ENCODE data around the gene PIK3R2. TPM values are rescaled to one million over a fixed set of nuclear protein-coding genes. Genes with fewer than 3 reads are reported as not detected.

PIK3R2 gene
- polyA plus RNA-seq, 6 donors from 2014 or later, result 1.2 to 5.7 (median 2.3) TPM

DNA sequence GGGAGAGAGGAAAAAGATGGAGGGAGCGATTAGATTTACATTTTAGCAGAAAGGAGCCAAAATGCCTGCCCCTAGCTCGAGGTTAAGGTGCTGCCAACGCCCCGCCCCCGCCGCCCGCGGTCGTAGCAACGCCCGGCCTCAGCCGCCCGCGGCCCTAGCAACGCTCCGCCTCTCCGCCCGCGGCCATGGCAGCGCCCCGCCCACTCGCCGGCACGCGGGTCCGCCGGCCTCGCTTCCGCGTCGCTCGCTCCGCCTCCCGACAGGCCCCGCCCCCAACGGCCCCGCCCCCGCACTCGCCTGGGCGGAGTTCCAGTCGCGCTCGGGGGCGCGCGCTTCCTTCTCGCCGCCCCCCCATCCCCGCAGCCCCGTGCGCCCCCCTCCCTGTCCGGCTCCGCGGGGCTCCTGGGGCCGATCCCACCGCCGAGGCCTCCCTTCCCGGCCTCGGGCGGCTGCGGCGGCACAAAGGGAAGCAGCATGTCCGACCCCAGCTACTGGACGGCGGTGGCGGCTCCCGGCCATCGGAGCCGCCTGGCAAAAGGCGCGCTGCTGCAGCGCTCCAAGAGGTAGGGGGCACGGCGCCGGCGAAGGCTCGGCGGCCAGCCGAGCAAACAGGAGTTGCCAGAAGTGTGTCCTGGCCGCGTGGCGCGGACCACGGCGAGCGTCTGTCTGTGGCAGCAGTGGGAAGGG lies 35.1 kb upstream of the PIK3R2 start:
- DNase-seq, result peak; percentile 96
- peak; percentile 90 to 92 for ATAC-seq (ENCODE audit: low read depth in 2 of 2)
- Mint-ChIP-seq H3K27me3 (no peaks in the 10 kb centered on the region), H3K27ac (peak overlapping the region in 5 of 6 donors; percentile 58 to 94 (median 75)), H3K9me3 (no peaks in the 10 kb centered on the region), H3K36me3 (peaks cover 0 to 14% of the 10 kb centered on the region in 2 donors), H3K4me1 (peaks cover 35 to 54% (median 49%) of the 10 kb centered on the region in 3 donors), H3K4me3 (peak overlapping the region; percentile 77 to 94 (median 89))

DNA sequence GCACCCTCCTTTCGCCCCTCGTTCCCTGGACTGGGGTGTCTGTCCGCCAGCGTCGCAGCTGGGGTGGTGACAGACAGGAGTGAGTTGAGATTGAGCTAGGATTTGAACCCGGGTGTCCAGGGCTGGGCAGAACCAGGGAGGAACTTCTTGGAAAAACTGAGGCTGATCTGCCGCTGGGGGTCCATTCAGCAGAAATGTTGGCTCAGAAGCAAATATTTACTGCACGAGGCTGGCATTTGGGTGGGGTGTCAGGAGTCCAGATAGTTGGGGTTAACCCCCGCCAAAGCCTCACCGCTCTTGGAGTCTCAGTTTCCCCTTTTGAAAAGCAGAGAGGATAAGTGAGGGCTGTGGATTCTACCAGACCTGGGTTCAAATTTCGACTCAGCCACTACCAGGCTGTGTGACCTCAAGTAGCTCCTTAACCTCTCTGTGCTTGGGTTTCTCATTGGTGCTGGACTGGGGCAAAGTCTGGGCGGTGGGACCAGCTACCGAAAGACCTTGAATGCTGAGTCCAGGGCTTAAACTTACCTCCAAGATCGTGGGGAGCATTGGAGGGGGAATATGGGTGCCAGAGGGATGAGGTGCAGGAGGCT lies 34.4 kb upstream of the PIK3R2 start:
- DNase-seq (no peak), ATAC-seq (ENCODE audit: low read depth in 2 of 2) (no peak)
- Mint-ChIP-seq H3K9me3 (no peaks in the 10 kb centered on the region), H3K27me3 (no peaks in the 10 kb centered on the region), H3K27ac (peak overlapping the region; percentile 53 to 94 (median 87)), H3K36me3 (peaks cover 0 to 14% of the 10 kb centered on the region in 2 donors), H3K4me1 (peaks cover 31 to 52% (median 45%) of the 10 kb centered on the region in 3 donors), H3K4me3 (peak overlapping the region; percentile 56 to 94 (median 89))

DNA sequence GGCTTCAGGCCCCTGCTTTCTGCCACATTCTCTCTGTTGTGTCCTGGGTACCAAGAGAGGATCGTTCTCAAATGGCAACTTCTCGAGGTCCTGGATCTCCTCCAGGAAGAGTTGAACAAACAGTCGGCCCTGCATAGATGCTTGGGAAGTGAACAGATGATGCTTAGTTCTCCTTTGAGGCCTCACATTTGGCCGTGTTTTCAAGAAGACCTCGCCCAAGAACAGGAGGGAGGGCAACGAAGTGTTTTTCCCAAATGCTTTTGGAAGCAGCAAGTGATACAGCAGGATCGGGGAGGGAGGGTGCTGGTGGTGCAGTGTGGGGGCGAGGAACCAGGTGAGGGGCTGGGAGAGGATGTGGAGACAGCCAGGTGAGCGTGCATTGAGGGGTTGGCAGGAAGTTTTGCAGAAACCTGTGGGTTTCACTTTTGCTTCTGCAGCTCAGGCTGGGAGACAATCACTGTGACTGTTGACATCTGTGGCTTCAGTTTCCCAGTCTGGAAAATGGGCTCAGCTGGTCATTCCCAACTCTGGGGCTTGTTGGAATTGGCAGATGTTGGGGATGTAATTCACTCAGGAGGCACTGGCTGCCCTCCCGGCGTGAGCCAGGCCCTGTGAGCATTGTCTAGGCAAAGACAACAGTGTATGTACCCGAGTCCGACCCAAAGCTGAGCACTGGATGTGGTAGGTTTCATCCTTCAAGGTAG lies 33.8 kb upstream of the PIK3R2 start:
- H3K27ac Mint-ChIP-seq, result peak overlapping the region; percentile 0 to 94 (median 87)
- ATAC-seq (ENCODE audit: low read depth in 2 of 2) (peak; percentile 14 to 37), DNase-seq (peak; percentile 52)
- H3K36me3 Mint-ChIP-seq, result peaks cover 0 to 14% of the 10 kb centered on the region in 2 donors
- no peaks in the 10 kb centered on the region for H3K9me3 Mint-ChIP-seq
- peak overlapping the region; percentile 56 to 94 (median 89) for H3K4me3 Mint-ChIP-seq
- H3K27me3 Mint-ChIP-seq, result no peaks in the 10 kb centered on the region
- H3K4me1 Mint-ChIP-seq, result peaks cover 27 to 47% (median 45%) of the 10 kb centered on the region in 3 donors

DNA sequence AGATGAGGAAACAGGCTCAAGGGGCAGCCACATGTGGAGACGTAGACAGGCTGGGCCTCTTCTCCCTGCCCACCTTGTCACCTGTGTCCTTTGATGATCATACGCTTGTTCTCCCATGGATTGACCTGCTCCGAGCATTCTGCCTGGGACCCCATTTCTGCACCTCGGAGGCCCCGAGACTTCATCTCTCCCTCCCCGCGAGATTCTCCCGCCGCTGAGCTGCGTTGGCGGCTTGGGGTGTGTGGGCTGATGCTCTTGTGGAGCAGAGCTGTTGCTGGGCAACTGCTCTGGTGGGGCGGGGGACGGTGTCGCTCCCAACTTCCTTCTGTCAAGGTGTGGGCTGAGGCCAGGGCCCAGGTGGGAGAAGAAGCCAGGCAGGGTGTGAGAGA lies 33.3 kb upstream of the PIK3R2 start:
- Mint-ChIP-seq H3K9me3 (no peaks in the 10 kb centered on the region), H3K36me3 (peaks cover 0 to 11% of the 10 kb centered on the region in 2 donors), H3K4me3 (peak overlapping the region; percentile 56 to 94 (median 89)), H3K27ac (peak overlapping the region in 4 of 6 donors; percentile 0 to 94 (median 66)), H3K27me3 (no peaks in the 10 kb centered on the region), H3K4me1 (peaks cover 27 to 42% (median 41%) of the 10 kb centered on the region in 3 donors)
- no peak for DNase-seq
- no peak for ATAC-seq (ENCODE audit: low read depth in 2 of 2)

DNA sequence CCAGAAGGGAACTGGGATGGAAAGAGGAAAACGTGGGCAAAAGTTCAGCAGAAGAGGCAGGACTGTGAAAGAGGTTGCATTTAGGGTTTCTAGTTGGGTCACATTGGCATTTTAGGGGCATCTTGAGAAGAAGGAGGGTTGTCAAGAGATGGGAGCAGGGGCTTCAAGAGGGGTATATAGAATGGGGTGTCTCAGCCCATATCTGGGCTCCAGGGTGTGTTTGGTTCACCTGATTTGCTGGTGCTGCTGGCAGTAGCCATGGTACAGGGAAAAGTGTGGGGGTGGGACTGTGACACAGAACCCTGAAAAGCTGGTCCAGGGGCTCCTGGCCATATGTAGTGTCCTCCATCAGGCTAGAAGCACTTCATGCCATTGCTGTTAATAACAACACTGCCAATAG lies 32.8 kb upstream of the PIK3R2 start:
- peaks cover 0 to 7% of the 10 kb centered on the region in 2 donors for H3K36me3 Mint-ChIP-seq
- H3K27me3 Mint-ChIP-seq, result no peaks in the 10 kb centered on the region
- H3K4me1 Mint-ChIP-seq, result peaks cover 27 to 40% (median 37%) of the 10 kb centered on the region in 3 donors
- peak overlapping the region in 3 of 6 donors; percentile 53 to 94 (median 80) for H3K27ac Mint-ChIP-seq
- H3K9me3 Mint-ChIP-seq, result no peaks in the 10 kb centered on the region
- peak overlapping the region in 7 of 8 donors; percentile 16 to 94 (median 57) for H3K4me3 Mint-ChIP-seq
- ATAC-seq (ENCODE audit: low read depth in 2 of 2) (no peak), DNase-seq (no peak)

DNA sequence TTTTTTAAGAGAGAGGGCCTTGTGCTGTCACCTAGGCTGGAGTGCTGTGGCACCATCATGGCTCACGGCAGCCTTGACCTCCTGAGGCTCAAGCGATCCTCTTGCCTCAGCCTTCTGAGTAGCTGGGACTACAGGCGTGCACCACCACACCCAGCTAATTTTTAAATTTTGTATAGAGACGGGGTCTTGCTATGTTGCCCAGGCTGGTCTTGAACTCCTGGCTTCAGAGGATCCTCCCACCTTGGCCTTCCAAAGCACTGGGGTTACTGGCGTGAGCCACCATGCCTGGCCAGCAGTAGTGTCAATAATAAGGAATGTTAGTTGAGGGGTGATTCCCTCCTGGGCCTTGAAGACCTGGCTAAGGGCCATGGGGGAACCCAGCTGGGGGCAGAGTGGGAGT lies 31.8 kb upstream of the PIK3R2 start:
- peak overlapping the region in 1 of 8 donors; percentile 8 for H3K4me3 Mint-ChIP-seq
- no peaks in the 10 kb centered on the region for H3K9me3 Mint-ChIP-seq
- H3K4me1 Mint-ChIP-seq, result peaks cover 22 to 36% (median 32%) of the 10 kb centered on the region in 3 donors
- no peaks in the 10 kb centered on the region for H3K27me3 Mint-ChIP-seq
- ATAC-seq (ENCODE audit: low read depth in 2 of 2) (no peak), DNase-seq (no peak)
- H3K36me3 Mint-ChIP-seq, result no peaks in the 10 kb centered on the region
- peak overlapping the region in 1 of 6 donors; percentile 65 for H3K27ac Mint-ChIP-seq

DNA sequence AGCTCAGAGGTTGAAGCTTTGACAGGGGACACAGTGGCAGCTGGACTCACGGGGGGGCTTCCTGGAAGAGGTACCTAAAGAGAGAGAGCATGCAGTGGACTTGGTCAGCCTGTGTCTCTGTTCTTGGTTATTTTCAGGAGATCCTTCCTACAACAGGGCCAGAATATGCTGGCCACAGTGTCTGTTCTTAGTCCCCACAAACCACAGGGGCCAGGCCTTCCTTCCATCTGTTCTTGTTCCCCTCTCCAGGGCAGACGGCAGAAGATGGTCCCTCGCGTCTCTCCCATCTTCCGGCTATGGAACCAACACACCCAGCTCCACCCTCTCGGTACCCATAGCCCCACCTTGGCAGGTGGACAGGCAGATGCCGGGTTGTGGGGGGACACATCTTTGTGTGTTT lies 30.5 kb upstream of the PIK3R2 start:
- DNase-seq, result no peak
- H3K9me3 Mint-ChIP-seq, result no peaks in the 10 kb centered on the region
- H3K27me3 Mint-ChIP-seq, result no peaks in the 10 kb centered on the region
- H3K27ac Mint-ChIP-seq, result peak overlapping the region in 1 of 6 donors; percentile 66
- H3K4me3 Mint-ChIP-seq, result no peak overlapping the region
- H3K4me1 Mint-ChIP-seq, result peaks cover 19 to 30% (median 25%) of the 10 kb centered on the region in 3 donors
- no peaks in the 10 kb centered on the region for H3K36me3 Mint-ChIP-seq
- ATAC-seq (ENCODE audit: low read depth in 2 of 2), result no peak

DNA sequence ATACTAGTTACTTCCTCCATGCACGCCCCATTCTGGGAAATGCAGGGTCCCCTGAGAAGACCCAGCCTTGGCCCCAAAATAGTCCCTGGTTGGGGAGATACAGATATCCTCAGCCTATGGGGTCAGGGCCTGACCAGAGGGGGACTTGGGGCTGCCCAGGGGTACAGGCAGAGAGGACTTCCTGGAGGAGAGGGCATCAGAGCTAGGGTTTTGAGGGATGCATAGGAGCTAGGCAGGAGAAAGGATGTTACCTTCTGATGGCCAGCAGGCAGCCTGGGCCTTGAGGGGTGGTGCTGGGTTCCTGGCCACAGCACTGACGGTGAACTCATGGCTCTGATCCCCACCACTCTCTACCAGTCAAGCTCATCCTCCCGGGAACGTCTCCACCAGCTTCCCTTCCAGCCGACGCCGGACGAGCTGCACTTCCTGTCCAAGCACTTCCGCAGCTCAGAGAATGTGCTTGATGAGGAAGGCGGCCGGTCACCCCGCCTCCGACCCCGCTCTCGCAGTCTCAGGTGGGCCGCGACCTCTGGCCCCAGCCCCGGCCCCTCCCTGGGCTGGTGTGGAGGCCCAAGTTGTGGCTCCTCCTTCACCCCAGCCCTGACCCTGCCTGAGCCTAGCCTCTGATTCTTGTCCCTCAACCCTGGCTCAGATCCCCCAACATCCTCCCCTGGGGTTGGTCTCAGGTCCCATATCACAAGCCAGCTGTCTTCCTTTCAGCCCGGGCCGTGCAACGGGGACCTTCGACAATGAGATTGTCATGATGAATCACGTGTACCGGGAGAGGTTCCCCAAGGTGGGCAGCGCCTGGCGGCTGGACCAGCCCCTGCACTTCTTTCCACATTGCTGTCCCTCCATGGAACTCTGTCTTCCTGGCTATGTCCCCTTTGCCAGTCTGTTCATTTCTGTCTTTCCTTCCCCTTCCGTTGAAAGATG lies 29.8 kb upstream of the PIK3R2 start:
- ATAC-seq (ENCODE audit: low read depth in 2 of 2) (no peak), DNase-seq (no peak)
- Mint-ChIP-seq H3K4me1 (peaks cover 17 to 28% (median 22%) of the 10 kb centered on the region in 3 donors), H3K9me3 (no peaks in the 10 kb centered on the region), H3K36me3 (no peaks in the 10 kb centered on the region), H3K27me3 (no peaks in the 10 kb centered on the region), H3K4me3 (no peak overlapping the region), H3K27ac (peak overlapping the region in 1 of 6 donors; percentile 66)

DNA sequence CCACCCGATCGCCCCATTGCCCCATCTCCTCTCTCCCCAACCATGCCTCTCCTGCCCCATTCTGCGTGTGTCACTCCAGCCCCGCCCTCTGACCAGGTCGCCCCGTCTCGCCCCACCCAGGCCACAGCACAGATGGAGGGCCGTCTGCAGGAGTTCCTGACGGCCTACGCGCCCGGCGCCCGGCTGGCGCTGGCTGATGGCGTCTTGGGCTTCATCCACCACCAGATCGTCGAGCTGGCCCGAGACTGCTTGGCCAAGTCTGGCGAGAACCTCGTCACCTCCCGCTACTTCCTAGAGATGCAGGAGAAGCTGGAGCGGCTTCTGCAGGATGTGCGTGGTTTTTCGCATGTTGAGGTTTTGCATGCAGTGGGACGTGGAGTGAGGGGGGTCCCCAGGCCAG lies 29.1 kb upstream of the PIK3R2 start:
- Mint-ChIP-seq H3K4me3 (no peak overlapping the region), H3K27ac (no peak overlapping the region), H3K4me1 (peaks cover 13 to 21% (median 20%) of the 10 kb centered on the region in 3 donors), H3K36me3 (no peaks in the 10 kb centered on the region), H3K9me3 (no peaks in the 10 kb centered on the region), H3K27me3 (no peaks in the 10 kb centered on the region)
- no peak for DNase-seq
- no peak for ATAC-seq (ENCODE audit: low read depth in 2 of 2)

DNA sequence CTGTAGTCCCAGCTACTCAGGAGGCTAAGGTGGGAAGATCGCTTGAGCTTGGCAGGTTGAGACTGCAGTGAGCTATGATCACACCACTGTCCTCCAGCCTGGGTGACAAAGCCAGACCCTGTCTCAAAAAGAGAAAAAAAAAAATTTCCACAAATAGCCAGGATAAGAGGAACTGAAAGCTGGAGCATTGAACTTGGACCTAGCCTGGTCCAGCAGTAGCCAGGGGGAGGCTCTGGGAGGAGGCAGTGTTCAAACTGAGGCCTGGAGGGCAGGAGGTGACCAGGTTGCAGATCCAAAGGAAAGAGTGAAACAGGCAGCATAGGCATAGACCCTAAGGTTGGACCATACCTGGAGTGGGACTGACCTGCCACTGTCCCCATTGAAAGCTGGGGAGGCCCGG lies 26.9 kb upstream of the PIK3R2 start:
- ATAC-seq (ENCODE audit: low read depth in 2 of 2), result no peak
- DNase-seq, result no peak
- peak overlapping the region in 3 of 6 donors; percentile 50 to 79 (median 68) for H3K27ac Mint-ChIP-seq
- peaks cover 0 to 5% (median 4%) of the 10 kb centered on the region in 3 donors for H3K4me1 Mint-ChIP-seq
- H3K9me3 Mint-ChIP-seq, result no peaks in the 10 kb centered on the region
- H3K27me3 Mint-ChIP-seq, result no peaks in the 10 kb centered on the region
- H3K4me3 Mint-ChIP-seq, result peak overlapping the region in 1 of 8 donors; percentile 78
- H3K36me3 Mint-ChIP-seq, result no peaks in the 10 kb centered on the region

DNA sequence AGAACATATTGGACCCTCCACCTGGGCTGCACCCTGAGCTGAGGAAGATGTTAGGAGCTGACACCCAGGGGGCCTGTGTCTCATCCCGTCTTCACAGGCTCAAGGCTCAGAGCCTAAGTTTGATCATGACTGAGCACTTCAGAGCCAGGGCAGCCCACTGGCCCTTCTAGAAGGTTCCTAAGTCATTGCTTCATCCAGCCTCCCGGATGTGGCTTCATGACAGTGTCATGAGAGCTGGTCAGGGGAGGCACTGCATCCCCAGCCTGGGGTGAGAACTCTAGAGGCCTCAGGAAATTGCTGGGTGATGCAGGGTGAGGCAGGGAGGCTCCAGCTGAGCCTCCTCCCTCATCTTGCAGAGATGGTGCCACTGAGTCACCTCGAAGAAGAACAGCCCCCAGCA lies 24.9 kb upstream of the PIK3R2 start:
- Mint-ChIP-seq H3K36me3 (peaks cover 0 to 7% of the 10 kb centered on the region in 2 donors), H3K4me3 (no peak overlapping the region), H3K27ac (peak overlapping the region in 1 of 6 donors; percentile 75), H3K27me3 (no peaks in the 10 kb centered on the region), H3K9me3 (no peaks in the 10 kb centered on the region), H3K4me1 (peaks cover 4 to 5% (median 4%) of the 10 kb centered on the region in 3 donors)
- DNase-seq (no peak), ATAC-seq (ENCODE audit: low read depth in 2 of 2) (no peak)

DNA sequence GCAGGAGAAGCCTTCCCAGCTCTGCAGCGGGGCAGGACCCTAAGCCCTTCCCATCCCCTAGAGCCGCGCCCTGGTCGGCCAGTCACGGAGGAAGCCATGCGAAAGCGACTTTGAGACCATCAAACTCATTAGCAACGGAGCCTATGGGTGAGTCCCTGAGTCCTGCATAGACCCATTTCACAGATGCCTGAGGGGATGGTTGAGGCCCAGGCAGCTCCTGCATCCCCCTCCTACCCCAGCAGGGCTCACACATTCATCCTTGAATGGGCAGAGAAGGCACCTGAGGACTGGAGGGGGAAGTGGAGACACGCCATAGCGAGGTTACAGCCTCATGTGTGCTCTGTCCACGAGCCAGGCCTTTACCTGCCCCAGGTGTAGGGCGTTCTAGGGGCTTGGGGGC lies 24.2 kb upstream of the PIK3R2 start:
- Mint-ChIP-seq H3K27ac (no peak overlapping the region), H3K4me3 (no peak overlapping the region)

More for the DNA sequence above, 24.2 kb upstream of the PIK3R2 start:
- DNase-seq, result no peak
- H3K36me3 Mint-ChIP-seq, result peaks cover 0 to 7% of the 10 kb centered on the region in 2 donors
- H3K27me3 Mint-ChIP-seq, result no peaks in the 10 kb centered on the region
- ATAC-seq (ENCODE audit: low read depth in 2 of 2), result no peak
- H3K9me3 Mint-ChIP-seq, result no peaks in the 10 kb centered on the region
- peaks cover 4 to 5% (median 4%) of the 10 kb centered on the region in 3 donors for H3K4me1 Mint-ChIP-seq

Measured in naive B cell (primary cell).